ENCODE data around the gene MYH9.

Gene MYH9

DNA sequence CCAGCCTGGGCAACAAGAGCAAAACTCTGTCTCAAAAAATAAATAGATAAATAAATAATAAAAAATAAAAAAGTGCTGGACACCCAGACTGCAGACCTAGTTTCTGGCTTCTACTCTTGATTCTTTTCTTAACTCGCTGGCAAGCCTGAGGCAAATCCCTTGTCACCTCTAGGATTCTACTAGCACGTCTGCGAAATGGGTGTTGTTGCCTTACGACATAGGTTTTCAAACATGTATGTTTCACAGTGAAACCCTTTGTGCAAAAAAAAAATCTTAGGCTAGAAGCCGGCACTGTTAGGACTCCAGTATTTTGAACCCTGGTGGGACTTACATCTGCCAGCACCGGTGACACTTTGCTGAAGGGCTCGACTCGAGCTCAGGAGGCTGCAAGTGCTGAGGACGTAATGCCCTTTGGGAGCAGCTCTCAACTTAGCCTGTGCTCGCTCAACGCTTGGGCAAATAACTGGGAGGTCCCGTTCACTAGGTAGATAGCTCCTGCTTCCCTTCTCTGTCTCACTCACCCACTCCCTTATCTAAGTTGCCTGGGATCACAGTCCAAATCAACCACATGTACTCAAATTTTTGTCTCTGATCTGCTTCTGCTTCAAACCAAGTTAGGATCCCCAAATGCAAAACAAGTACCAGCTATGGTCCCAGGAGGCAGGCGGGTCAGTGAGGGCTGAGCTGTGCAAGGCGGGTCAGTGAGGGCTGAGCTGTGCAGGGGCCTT is 34.7 kb upstream of the MYH9 start:
- no peak for DNase-seq (ENCODE audit: low read depth, low spot score)
- POLR2A ChIA-PET, result no interaction called here
- no peak overlapping the region for H3K4me3 ChIP-seq (ENCODE audit: low read depth, low read length)
- TF ChIP-seq, protein P1, sequence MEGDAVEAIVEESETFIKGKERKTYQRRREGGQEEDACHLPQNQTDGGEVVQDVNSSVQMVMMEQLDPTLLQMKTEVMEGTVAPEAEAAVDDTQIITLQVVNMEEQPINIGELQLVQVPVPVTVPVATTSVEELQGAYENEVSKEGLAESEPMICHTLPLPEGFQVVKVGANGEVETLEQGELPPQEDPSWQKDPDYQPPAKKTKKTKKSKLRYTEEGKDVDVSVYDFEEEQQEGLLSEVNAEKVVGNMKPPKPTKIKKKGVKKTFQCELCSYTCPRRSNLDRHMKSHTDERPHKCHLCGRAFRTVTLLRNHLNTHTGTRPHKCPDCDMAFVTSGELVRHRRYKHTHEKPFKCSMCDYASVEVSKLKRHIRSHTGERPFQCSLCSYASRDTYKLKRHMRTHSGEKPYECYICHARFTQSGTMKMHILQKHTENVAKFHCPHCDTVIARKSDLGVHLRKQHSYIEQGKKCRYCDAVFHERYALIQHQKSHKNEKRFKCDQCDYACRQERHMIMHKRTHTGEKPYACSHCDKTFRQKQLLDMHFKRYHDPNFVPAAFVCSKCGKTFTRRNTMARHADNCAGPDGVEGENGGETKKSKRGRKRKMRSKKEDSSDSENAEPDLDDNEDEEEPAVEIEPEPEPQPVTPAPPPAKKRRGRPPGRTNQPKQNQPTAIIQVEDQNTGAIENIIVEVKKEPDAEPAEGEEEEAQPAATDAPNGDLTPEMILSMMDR (IDR thresholded peaks at IDR 0.05; ENCODE audit: insufficient read depth, low read length, missing control alignments), result no peak
- CTCF ChIA-PET, result no interaction called here

DNA sequence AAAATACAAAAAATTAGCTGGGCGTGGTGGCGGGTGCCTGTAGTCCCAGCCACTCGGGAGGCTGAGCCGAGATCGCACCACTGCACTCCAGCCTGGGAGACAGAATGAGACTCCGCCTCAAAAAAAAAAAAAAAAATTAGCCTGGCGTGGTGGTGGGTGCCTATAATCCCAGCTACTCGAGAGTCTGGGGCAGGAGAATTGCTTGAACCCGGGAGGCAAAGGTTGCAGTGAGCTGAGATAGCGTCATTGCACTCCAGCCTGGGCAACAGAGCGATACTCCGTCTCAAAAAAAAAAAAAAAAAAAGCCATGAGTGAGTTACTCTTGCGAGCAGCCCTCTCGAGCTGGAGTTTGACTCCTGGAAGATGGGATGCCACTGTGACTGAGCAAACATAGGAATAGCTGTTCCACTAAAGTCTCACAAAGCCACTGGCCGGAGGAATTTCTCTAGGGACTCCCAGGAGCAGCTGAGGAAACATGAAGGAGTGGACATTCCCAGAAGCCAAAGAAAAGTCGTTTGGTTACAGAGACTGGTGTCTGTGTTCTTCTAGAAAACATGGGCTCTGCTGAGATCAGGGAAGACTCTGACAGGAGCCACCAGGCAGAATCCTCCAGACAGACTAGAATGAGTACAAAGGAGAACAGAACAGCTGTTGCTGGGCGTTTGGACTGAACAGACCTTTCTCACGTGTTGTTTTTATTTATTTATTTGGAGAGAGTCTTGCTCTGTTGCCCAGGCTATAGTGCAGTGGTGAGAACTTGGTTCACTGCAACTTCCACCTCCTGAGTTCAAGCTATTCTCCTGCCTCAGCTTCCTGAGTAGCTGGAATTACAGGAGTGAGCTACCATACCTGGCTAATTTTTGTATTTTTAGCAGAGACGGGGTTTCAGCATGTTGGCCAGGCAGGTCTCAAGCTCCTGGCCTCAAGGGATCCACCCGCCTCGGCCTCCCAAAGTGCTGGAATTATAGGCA is 32.4 kb upstream of the MYH9 start:
- no peak for DNase-seq (ENCODE audit: low read depth, low spot score)
- ChIA-PET CTCF (interaction anchor here (1.4 kb wide), 1 partner anchor 21 kb away, joined by 5 read pairs; no protein-coding TSS in a partner anchor), POLR2A (interaction anchor here (0.7 to 1.2 kb wide), 3 partner anchors 22 to 39 kb away, joined by 3 to 5 read pairs (median 5); partner anchors contain the start of gene MYH9)
- no peak overlapping the region for H3K4me3 ChIP-seq (ENCODE audit: low read depth, low read length)
- TF ChIP-seq, protein P1 (IDR thresholded peaks at IDR 0.05; ENCODE audit: insufficient read depth, low read length, missing control alignments), result no peak

DNA sequence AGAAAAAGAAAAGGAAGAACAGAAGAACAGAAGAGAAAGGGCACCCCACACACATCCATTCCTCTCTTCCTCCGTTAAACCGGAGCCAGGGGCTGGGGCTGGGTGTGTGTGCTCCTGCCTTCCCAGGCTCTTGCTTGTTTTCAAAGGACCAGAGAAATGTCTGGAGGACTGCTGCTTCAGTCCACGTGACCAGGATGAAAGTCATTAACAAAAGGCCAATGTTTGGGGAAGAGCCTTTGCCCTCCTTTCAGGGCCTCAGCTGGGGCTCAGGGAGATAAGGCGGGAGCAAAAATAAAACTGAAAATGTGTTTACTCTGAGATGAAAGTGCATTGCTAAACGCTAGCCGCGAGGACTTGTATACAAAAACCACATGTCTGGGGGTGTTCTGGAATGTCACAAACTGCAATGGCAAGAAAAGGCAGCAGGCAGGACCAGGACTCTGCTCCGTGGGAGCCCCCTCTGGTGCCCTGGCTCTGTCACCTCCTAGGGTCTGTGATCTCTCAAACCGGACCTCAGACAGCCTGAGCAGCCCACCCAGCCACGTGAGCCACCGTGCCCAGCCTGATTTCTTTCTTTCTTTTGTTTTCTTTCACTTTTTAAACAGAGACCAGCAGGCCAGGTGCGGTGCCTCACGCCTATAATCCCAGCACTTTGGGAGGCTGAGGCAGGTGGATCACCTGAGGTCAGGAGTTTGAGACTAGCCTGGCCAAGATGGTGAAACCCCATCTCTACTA is 31.6 kb upstream of the MYH9 start:
- POLR2A ChIA-PET, result interaction anchor here (0.7 to 1.2 kb wide), 3 partner anchors 21 to 38 kb away, joined by 3 to 5 read pairs (median 5); partner anchors contain the start of gene MYH9
- TF ChIP-seq, protein P1 (IDR thresholded peaks at IDR 0.05; ENCODE audit: insufficient read depth, low read length, missing control alignments), result no peak
- DNase-seq (ENCODE audit: low read depth, low spot score), result no peak
- H3K4me3 ChIP-seq (ENCODE audit: low read depth, low read length), result no peak overlapping the region
- CTCF ChIA-PET, result interaction anchor here (1.4 kb wide), 1 partner anchor 20 kb away, joined by 5 read pairs; no protein-coding TSS in a partner anchor

DNA sequence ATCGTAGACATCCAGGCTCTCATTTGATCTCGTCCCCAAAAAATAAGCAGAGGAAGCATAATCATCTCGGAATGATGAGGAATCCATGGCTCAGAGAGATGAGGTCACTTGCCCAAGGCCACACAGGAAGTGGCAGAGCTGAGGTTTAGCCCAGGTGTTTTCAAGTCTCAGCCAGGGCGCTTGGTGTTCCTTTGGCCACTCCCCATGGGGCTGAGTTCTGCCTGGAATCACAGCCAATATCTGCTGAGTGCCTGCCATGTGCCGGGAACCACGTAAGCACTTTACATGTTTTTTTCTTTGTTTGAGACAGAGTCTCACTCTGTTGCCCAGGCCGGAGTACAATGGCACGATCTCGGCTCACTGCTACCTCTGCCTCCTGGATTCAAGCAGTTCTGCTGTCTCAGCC is 29.5 kb upstream of the MYH9 start:
- H3K4me3 ChIP-seq (ENCODE audit: low read depth, low read length), result no peak overlapping the region
- POLR2A ChIA-PET, result interaction anchor here (1.2 kb wide), 1 partner anchor 29 kb away, joined by 4 read pairs; the partner anchor contains the start of gene MYH9
- no peak for DNase-seq (ENCODE audit: low read depth, low spot score)
- CTCF ChIA-PET, result no interaction called here
- TF ChIP-seq, protein P1 (IDR thresholded peaks at IDR 0.05; ENCODE audit: insufficient read depth, low read length, missing control alignments), result no peak

DNA sequence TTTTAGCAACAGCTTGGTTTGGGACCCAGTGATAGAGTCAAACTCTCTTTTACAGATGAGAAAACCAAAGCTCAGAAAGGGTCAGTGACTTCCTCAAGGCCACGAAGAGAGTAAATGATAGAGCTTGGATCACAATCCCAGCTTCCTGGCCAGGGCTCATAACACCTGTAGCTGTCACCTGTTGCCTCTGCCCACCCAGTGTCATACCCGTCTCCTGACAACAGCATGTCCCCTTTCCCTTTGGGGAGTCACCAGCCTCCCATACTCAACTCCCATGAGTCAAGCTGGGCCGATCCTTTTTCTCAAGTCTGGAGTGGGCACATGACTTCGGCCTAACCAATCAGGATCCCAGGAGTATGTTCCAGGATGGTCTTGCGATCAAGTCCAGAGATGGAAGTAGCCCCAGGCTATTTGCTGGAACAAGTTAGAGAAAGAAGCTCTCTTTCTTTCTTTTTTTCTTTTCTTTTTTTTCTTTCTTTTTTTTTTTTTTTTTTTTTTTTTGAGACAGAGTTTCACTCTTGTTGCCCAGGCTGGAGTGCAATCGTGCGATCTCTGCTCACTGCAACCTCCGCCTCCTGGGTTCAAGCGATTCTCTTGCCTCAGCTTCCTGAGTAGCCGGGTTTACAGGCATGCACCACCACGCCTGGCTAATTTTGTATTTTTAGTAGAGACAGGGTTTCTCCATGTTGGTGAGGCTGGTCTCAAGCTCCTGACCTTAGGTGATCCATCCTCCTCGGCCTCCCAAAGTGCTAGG is 27.8 kb upstream of the MYH9 start:
- ChIA-PET POLR2A (interaction anchor here (0.7 to 1.2 kb wide), 3 partner anchors 8 to 30 kb away, joined by 3 to 4 read pairs (median 3); no protein-coding TSS in a partner anchor), CTCF (interaction anchor here (1.2 kb wide), 1 partner anchor 87 kb away, joined by 3 read pairs; no protein-coding TSS in a partner anchor)
- no peak overlapping the region for H3K4me3 ChIP-seq (ENCODE audit: low read depth, low read length)
- TF ChIP-seq, protein P1 (IDR thresholded peaks at IDR 0.05; ENCODE audit: insufficient read depth, low read length, missing control alignments), result no peak
- no peak for DNase-seq (ENCODE audit: low read depth, low spot score)

Data from AG04449 (cell line).